PC-9 (cell line): ENCODE data around the gene ZBTB9. TPM values are rescaled to one million over a fixed set of nuclear protein-coding genes. Genes with fewer than 3 reads are reported as not detected.
"Not testable (repeated sequence)": the region's sequence is repeated elsewhere in the genome, so short reads cannot be mapped to it uniquely, and the experiment has no call there.

ENCODE experiments used
- BruUV-seq: library from RNA; stranded (reverse); fragments of 400-500 nt; replicated peaks from 2 replicates; lab custom pipeline; 2021; lab: Mats Ljungman, UMichigan
- CTCF ChIA-PET: fragments of 300-600 bp; sonication (Branson Sonifier 250); formaldehyde crosslinking; loops from one replicate; lab custom pipeline; 2022; ENCODE audit warnings: antibody characterized with exemption; lab: Charles Lee
- POLR2A ChIA-PET: fragments of 300-600 bp; sonication (Branson Sonifier 250); formaldehyde crosslinking; loops from one replicate; lab custom pipeline; 2022; ENCODE audit warnings: antibody characterized with exemption; ENCODE audit not compliant: unreplicated experiment; lab: Charles Lee
- DNase-seq, 2 experiments: peaks; one replicate each; pipeline versions ENCODE4 v3.0.0 to v3.0.0-alpha.2; 2015 to 2022; ENCODE audit warnings: mixed read lengths in 1 of 2
- H2AFZ ChIP-seq: fragments of 200-600 bp; sonication (generic); 2 replicates; pipeline ENCODE4 v1.8.1; 2017; ENCODE audit warnings: antibody characterized with exemption
- H3F3A ChIP-seq: fragments of 200-600 bp; sonication (generic); 2 replicates; pipeline ENCODE4 v1.8.1; 2017; ENCODE audit warnings: antibody characterized with exemption, mild to moderate bottlenecking, low read depth; ENCODE audit not compliant: insufficient read depth
- H3K27ac ChIP-seq: fragments of 200-600 bp; sonication (generic); 2 replicates; pipeline ENCODE4 v1.6.1; 2016; ENCODE audit warnings: mixed run types
- H3K27me3 ChIP-seq: fragments of 200-600 bp; sonication (generic); 2 replicates; pipeline ENCODE4 v1.6.1; 2016; ENCODE audit warnings: low read depth, mixed run types; ENCODE audit not compliant: insufficient read depth
- H3K36me3 ChIP-seq: fragments of 200-600 bp; sonication (generic); 2 replicates; pipeline ENCODE4 v1.6.1; 2016; ENCODE audit warnings: low read depth, mixed run types
- H3K4me1 ChIP-seq: fragments of 200-600 bp; sonication (generic); replicated peaks from 2 replicates; pipeline ENCODE4 v1.6.1; 2016; ENCODE audit warnings: mixed run types; ENCODE audit not compliant: insufficient read depth
- H3K4me2 ChIP-seq: fragments of 200-600 bp; sonication (generic); 2 replicates; pipeline ENCODE4 v1.6.1; 2017; ENCODE audit warnings: mixed run types
- H3K4me3 ChIP-seq: fragments of 200-600 bp; sonication (generic); 2 replicates; pipeline ENCODE4 v1.6.1; 2016; ENCODE audit warnings: mixed run types
- H3K79me2 ChIP-seq: fragments of 200-600 bp; sonication (generic); 2 replicates; pipeline ENCODE4 v1.6.1; 2017; ENCODE audit warnings: low read depth, mixed run types
- H3K9me2 ChIP-seq: fragments of 200-600 bp; sonication (generic); 2 replicates; pipeline ENCODE4 v1.8.1; 2017; ENCODE audit warnings: mild to moderate bottlenecking; ENCODE audit not compliant: insufficient read depth
- H3K9me3 ChIP-seq: fragments of 200-600 bp; sonication (generic); 2 replicates; pipeline ENCODE4 v1.8.1; 2016; ENCODE audit warnings: low read depth; ENCODE audit not compliant: insufficient read depth
- H4K20me1 ChIP-seq: fragments of 200-600 bp; sonication (generic); 2 replicates; pipeline ENCODE4 v1.8.1; 2017; ENCODE audit not compliant: insufficient read depth
- EZH2 ChIP-seq: fragments of 200-600 bp; sonication (generic); IDR thresholded peaks from 2 replicates; pipeline ENCODE4 v1.8.0; 2017; ENCODE audit warnings: antibody characterized with exemption, low read depth
- intact Hi-C: fragments of 100-400 bp; cut with micrococcal nuclease; formaldehyde crosslinking; loops from one replicate; pipeline ENCODE4 v1.10.0; 2022; ENCODE audit not compliant: unreplicated experiment
- total RNA-seq: library from RNA; stranded (reverse); gene quantifications from 2 replicates; pipeline ENCODE4 v1.2.3, GENCODE V29; 2021
- TF ChIP-seq, protein P1 (sequence below): fragments of 200-600 bp; sonication (generic); conservative IDR thresholded peaks from 2 replicates; pipeline ENCODE4 v1.6.1; 2017; ENCODE audit warnings: mixed run types, antibody characterized with exemption, mild to moderate bottlenecking, moderate library complexity

Gene ZBTB9
- total RNA-seq, 1 experiment from 2014 or later, result 7.9 TPM

DNA sequence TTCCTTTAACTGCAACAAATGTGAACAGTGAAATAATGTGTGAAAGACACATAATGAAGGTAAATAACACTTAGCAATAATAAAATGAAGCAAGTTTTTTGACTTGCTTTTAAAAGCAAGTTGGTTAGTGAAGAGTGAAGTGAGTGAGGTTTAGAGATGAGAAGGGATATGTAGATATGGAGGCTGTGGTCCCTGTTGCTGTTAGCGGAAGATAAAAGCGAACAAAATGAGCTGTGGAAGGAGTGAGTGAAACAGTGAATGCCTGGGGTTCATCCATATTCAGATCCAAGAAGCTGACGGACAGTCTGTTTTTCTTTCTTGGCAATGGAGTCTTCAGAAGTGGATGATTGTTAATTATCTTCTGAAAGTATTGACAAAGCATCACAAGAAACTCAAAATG lies 23.5 kb downstream of the ZBTB9 start:
- ChIA-PET POLR2A (no interaction called here), CTCF (no interaction called here)
- TF ChIP-seq, protein P1, sequence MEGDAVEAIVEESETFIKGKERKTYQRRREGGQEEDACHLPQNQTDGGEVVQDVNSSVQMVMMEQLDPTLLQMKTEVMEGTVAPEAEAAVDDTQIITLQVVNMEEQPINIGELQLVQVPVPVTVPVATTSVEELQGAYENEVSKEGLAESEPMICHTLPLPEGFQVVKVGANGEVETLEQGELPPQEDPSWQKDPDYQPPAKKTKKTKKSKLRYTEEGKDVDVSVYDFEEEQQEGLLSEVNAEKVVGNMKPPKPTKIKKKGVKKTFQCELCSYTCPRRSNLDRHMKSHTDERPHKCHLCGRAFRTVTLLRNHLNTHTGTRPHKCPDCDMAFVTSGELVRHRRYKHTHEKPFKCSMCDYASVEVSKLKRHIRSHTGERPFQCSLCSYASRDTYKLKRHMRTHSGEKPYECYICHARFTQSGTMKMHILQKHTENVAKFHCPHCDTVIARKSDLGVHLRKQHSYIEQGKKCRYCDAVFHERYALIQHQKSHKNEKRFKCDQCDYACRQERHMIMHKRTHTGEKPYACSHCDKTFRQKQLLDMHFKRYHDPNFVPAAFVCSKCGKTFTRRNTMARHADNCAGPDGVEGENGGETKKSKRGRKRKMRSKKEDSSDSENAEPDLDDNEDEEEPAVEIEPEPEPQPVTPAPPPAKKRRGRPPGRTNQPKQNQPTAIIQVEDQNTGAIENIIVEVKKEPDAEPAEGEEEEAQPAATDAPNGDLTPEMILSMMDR, result no peak
- no peak for TF ChIP-seq EZH2
- Histone ChIP-seq H3K27me3 (0 out of 2 replicates have a peak, but pooled peaks cover 12% of the 10 kb centered on the region), H3K9me3 (no peaks in the 10 kb centered on the region), H3K9me2 (no peaks in the 10 kb centered on the region), H2AFZ (no peak overlapping the region), H3K4me1 (no peaks in the 10 kb centered on the region), H3F3A (no peaks in the 10 kb centered on the region), H3K27ac (no peak overlapping the region), H3K79me2 (no peaks in the 10 kb centered on the region), H3K4me3 (no peak overlapping the region), H3K4me2 (no peak overlapping the region), H4K20me1 (no peaks in the 10 kb centered on the region), H3K36me3 (no peaks in the 10 kb centered on the region)
- no peak for DNase-seq
- intact Hi-C loops, result no loop called here
- no TSS peak for BruUV-seq

GRCh38 chr6:33481192-33481591 lies 26.8 kb downstream of the ZBTB9 start:
- no peak overlapping the region for H3K4me3 ChIP-seq
- no TSS peak for BruUV-seq
- no peak for DNase-seq

GRCh38 chr6:33482620-33483019 lies 28.2 kb downstream of the ZBTB9 start:
- H3K4me1 ChIP-seq, H3K9me3 ChIP-seq, H3K36me3 ChIP-seq, H3K9me2 ChIP-seq, H3K4me3 ChIP-seq, POLR2A ChIA-PET, DNase-seq, BruUV-seq, H3K27ac ChIP-seq, intact Hi-C loops, H4K20me1 ChIP-seq, H2AFZ ChIP-seq, CTCF ChIA-PET, H3K4me2 ChIP-seq, H3F3A ChIP-seq, H3K79me2 ChIP-seq: not testable (repeated sequence)
- 0 out of 2 replicates have a peak, but pooled peaks cover 16% of the 10 kb centered on the region for H3K27me3 ChIP-seq

More at GRCh38 chr6:33481192-33481591, 26.8 kb downstream of the ZBTB9 start:
- H3K36me3 ChIP-seq, result no peaks in the 10 kb centered on the region
- no peak overlapping the region for H3K27ac ChIP-seq
- TF ChIP-seq EZH2, result no peak
- TF ChIP-seq, protein P1, result no peak
- no peaks in the 10 kb centered on the region for H3F3A ChIP-seq
- no peaks in the 10 kb centered on the region for H3K9me3 ChIP-seq
- intact Hi-C loops, result no loop called here
- no peaks in the 10 kb centered on the region for H3K79me2 ChIP-seq
- no peak overlapping the region for H2AFZ ChIP-seq
- no peaks in the 10 kb centered on the region; the same call in 1 of the 2 replicates for H4K20me1 ChIP-seq
- no peaks in the 10 kb centered on the region for H3K9me2 ChIP-seq
- no peak overlapping the region for H3K4me2 ChIP-seq
- H3K4me1 ChIP-seq, result no peaks in the 10 kb centered on the region
- ChIA-PET POLR2A (interaction anchor here (0.6 kb wide), 1 partner anchor 81 kb away, joined by 4 read pairs; no protein-coding TSS in a partner anchor), CTCF (no interaction called here)
- H3K27me3 ChIP-seq, result 0 out of 2 replicates have a peak, but pooled peaks cover 12% of the 10 kb centered on the region

GRCh38 chr6:33483678-33484077 lies 29.3 kb downstream of the ZBTB9 start:
- POLR2A ChIA-PET, result no interaction called here

DNA sequence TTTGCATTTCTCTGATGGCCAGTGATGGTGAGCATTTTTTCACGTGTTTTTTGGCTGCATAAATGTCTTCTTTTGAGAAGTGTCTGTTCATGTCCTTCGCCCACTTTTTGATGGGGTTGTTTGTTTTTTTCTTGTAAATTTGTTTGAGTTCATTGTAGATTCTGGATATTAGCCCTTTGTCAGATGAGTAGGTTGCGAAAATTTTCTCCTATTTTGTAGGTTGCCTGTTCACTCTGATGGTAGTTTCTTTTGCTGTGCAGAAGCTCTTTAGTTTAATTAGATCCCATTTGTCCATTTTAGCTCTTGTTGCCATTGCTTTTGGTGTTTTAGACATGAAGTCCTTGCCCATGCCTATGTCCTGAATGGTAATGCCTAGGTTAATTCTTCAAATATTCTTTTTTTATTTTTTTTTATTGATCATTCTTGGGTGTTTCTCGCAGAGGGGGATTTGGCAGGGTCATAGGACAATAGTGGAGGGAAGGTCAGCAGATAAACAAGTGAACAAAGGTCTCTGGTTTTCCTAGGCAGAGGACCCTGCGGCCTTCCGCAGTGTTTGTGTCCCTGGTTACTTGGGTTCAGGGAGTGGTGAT lies 30.4 kb downstream of the ZBTB9 start:
- H3K4me1 ChIP-seq, intact Hi-C loops: not testable (repeated sequence)
- CTCF ChIA-PET, result interaction anchor here (0.6 kb wide), 1 partner anchor 254 kb away, joined by 5 read pairs; no protein-coding TSS in a partner anchor

More at GRCh38 chr6:33483678-33484077, 29.3 kb downstream of the ZBTB9 start:
- DNase-seq, result no peak
- Histone ChIP-seq H2AFZ (no peak overlapping the region), H4K20me1 (no peaks in the 10 kb centered on the region; the same call in 1 of the 2 replicates), H3K4me2 (no peak overlapping the region), H3K4me1 (no peaks in the 10 kb centered on the region), H3K27ac (no peak overlapping the region), H3K9me3 (no peaks in the 10 kb centered on the region), H3K4me3 (no peak overlapping the region), H3K27me3 (0 out of 2 replicates have a peak, but pooled peaks cover 6% of the 10 kb centered on the region), H3K9me2 (no peaks in the 10 kb centered on the region), H3F3A (no peaks in the 10 kb centered on the region), H3K79me2 (no peaks in the 10 kb centered on the region), H3K36me3 (no peaks in the 10 kb centered on the region)
- TF ChIP-seq, protein P1, result no peak
- TF ChIP-seq EZH2, result no peak
- intact Hi-C loops, result no loop called here
- CTCF ChIA-PET, result no interaction called here
- BruUV-seq, result no TSS peak

More for the DNA sequence above, 30.4 kb downstream of the ZBTB9 start:
- H3K9me3 ChIP-seq, H3F3A ChIP-seq, BruUV-seq, H3K27ac ChIP-seq, DNase-seq, H3K9me2 ChIP-seq, H3K4me2 ChIP-seq, H3K79me2 ChIP-seq, H4K20me1 ChIP-seq, H2AFZ ChIP-seq, H3K4me3 ChIP-seq, H3K27me3 ChIP-seq, POLR2A ChIA-PET, H3K36me3 ChIP-seq: not testable (repeated sequence)
